ENCODE results near the gene LASP1.
"Not testable (repeated sequence)": the region's sequence is repeated elsewhere in the genome, so short reads cannot be mapped to it uniquely, and the experiment has no call there.

Gene LASP1

GRCh38 chr17:38942696-38943334, 73.0 kb downstream of the LASP1 start:
- TF ChIP-seq CTCF (IDR thresholded peaks at IDR 0.05; ENCODE audit: insufficient read depth, low read depth, low read length, missing control alignments), result no peak
- DNase-seq (ENCODE audit: low read depth), result peak; percentile 50
- no peak overlapping the region for H3K4me3 ChIP-seq (ENCODE audit: low read depth, low read length)

- no peak overlapping the region for H3K4me3 ChIP-seq (ENCODE audit: low read depth, low read length)
- peak; percentile 65 for DNase-seq (ENCODE audit: low read depth)
- no peak for TF ChIP-seq CTCF (IDR thresholded peaks at IDR 0.05; ENCODE audit: insufficient read depth, low read depth, low read length, missing control alignments)
Observed at GRCh38 chr17:38943607-38944006, 73.7 kb downstream of the LASP1 start.

- no peak overlapping the region for H3K4me3 ChIP-seq (ENCODE audit: low read depth, low read length)
- DNase-seq (ENCODE audit: low read depth), result no peak
- no peak for TF ChIP-seq CTCF (IDR thresholded peaks at IDR 0.05; ENCODE audit: insufficient read depth, low read depth, low read length, missing control alignments)
Observed at GRCh38 chr17:38947189-38947588, 77.3 kb downstream of the LASP1 start.

- not testable (repeated sequence) for DNase-seq (ENCODE audit: low read depth); H3K4me3 ChIP-seq (ENCODE audit: low read depth, low read length)
Observed at GRCh38 chr17:38953800-38954199, 83.9 kb downstream of the LASP1 start.

- TF ChIP-seq CTCF (IDR thresholded peaks at IDR 0.05; ENCODE audit: insufficient read depth, low read depth, low read length, missing control alignments), result no peak
- DNase-seq (ENCODE audit: low read depth), result no peak
- no peak overlapping the region for H3K4me3 ChIP-seq (ENCODE audit: low read depth, low read length)
Observed at GRCh38 chr17:38958326-38958725, 88.5 kb downstream of the LASP1 start.

- no peak for DNase-seq (ENCODE audit: low read depth)
- no peak for TF ChIP-seq CTCF (IDR thresholded peaks at IDR 0.05; ENCODE audit: insufficient read depth, low read depth, low read length, missing control alignments)
Observed at GRCh38 chr17:38958756-38959155, 88.9 kb downstream of the LASP1 start.

GRCh38 chr17:38959508-38959907, 89.7 kb downstream of the LASP1 start:
- H3K4me3 ChIP-seq (ENCODE audit: low read depth, low read length), result no peak overlapping the region
- TF ChIP-seq CTCF (IDR thresholded peaks at IDR 0.05; ENCODE audit: insufficient read depth, low read depth, low read length, missing control alignments), result no peak
- no peak for DNase-seq (ENCODE audit: low read depth)

More at GRCh38 chr17:38958756-38959155, 88.9 kb downstream of the LASP1 start:
- H3K4me3 ChIP-seq (ENCODE audit: low read depth, low read length), result no peak overlapping the region
